Measurements from ENCODE around the gene MFSD12. TPM values are rescaled to one million over a fixed set of nuclear protein-coding genes. Genes with fewer than 3 reads are reported as not detected.
A peak's percentile ranks its signal among the peaks of the same experiment; 100 is the strongest.

MFSD12 gene
- total and polyA plus RNA-seq, 2 of the 8 experiments (the other 6 are each of a cell fraction or from before 2014, with no cell fraction given) = 59.6 to 71.3 TPM

GRCh38 chr19:3575949-3576673 is 18.7 kb upstream of the MFSD12 start:
- H3K14ac ChIP-seq (ENCODE audit: insufficient read length) = no peak overlapping the region
- H2BK12ac ChIP-seq (ENCODE audit: low read depth, low read length) = no peak overlapping the region; the same call in 1 of the 2 replicates
- peaks cover 21% of the 10 kb centered on the region; the same call in 1 of the 2 replicates for H3K23me2 ChIP-seq (ENCODE audit: low read depth, low read length)
- no peak overlapping the region for H3K4ac ChIP-seq (replicated peaks; ENCODE audit: insufficient read length, low read depth, low read length)
- DNase-seq (ENCODE audit: low read depth in 1 of 2, low spot score in 2 of 2) (no peak), FAIRE-seq (no peak)
- peak overlapping the region; percentile 85 for H4K5ac ChIP-seq (ENCODE audit: insufficient read length, low read depth, low read length)
- no peak overlapping the region for H2AK5ac ChIP-seq (ENCODE audit: low read depth, low read length)
- no peak overlapping the region; the same call in 1 of the 2 replicates for H2BK15ac ChIP-seq (ENCODE audit: low read length)
- peak overlapping the region; percentile 84 to 87 for H3K4me2 ChIP-seq (ENCODE audit: insufficient read depth in 1 of 2, low read depth in 2 of 2, low read length in 2 of 2)
- H2BK5ac ChIP-seq (ENCODE audit: low read depth, low read length) = 0 out of 2 replicates have a peak overlapping the region, but pooled peaks have one; percentile 45
- no peak overlapping the region for H2BK120ac ChIP-seq (replicated peaks; ENCODE audit: low read depth, low read length)
- peak overlapping the region; percentile 79; the same call in 1 of the 2 replicates for H2AFZ ChIP-seq (ENCODE audit: low read length)
- peak overlapping the region; percentile 77 for H3K56ac ChIP-seq (replicated peaks; ENCODE audit: insufficient read length, low read depth, low read length)
- H3K9me3 ChIP-seq (ENCODE audit: insufficient read depth in 2 of 2, low read depth in 1 of 2, low read length in 1 of 2) = no peaks in the 10 kb centered on the region
- H3K79me1 ChIP-seq (ENCODE audit: low read depth, low read length) = no peaks in the 10 kb centered on the region
- no peak overlapping the region for H2BK20ac ChIP-seq (ENCODE audit: low read length)
- POLR2A ChIA-PET (ENCODE audit: partially characterized antibody) = interaction anchor here (0.7 to 1.0 kb wide), 3 partner anchors 11 to 36 kb away, joined by 3 to 7 read pairs (median 3); no protein-coding TSS in a partner anchor
- peak overlapping the region; percentile 73 for H4K91ac ChIP-seq (replicated peaks; ENCODE audit: insufficient read length, low read length)
- 67% methylated on average over 20 of the region's 29 CpGs; no CpG with 5 or more reads in 1 of the 2 experiments for WGBS, 2 experiments (ENCODE audit: extremely low coverage in 1 of 2, insufficient coverage in 1 of 2, insufficient read length in 1 of 2, insufficient replicate concordance in 2 of 2, low coverage in 1 of 2, low lambda C conversion rate in 2 of 2, missing lambda C conversion rate in 1 of 2)
- H3K27ac ChIP-seq (ENCODE audit: low read depth, low read length) = no peak overlapping the region
- peaks cover 3 to 8% of the 10 kb centered on the region in 2 experiments for H4K20me1 ChIP-seq (replicated peaks in 1 of 2; ENCODE audit: control insufficient read depth in 1 of 2, insufficient read depth in 2 of 2, low read length in 2 of 2)
- no peaks in the 10 kb centered on the region for H3K79me2 ChIP-seq (ENCODE audit: control insufficient read depth in 1 of 2, insufficient read depth in 2 of 2, low read length in 2 of 2)
- H3K27me3 ChIP-seq (replicated peaks in 1 of 4; ENCODE audit: control insufficient read depth in 3 of 4, extremely low read depth in 1 of 4, insufficient read depth in 3 of 4, low read length in 3 of 4) = peaks cover 0 to 5% (median 0%) of the 10 kb centered on the region in 4 experiments; a peak in 1 of 7 replicates
- peaks cover 3 to 17% (median 12%) of the 10 kb centered on the region in 4 experiments; a peak in 6 of 7 replicates for H3K4me1 ChIP-seq (replicated peaks in 1 of 4; ENCODE audit: control insufficient read depth in 3 of 4, insufficient read depth in 4 of 4, low read length in 3 of 4)
- CTCF ChIA-PET (ENCODE audit: partially characterized antibody) = interaction anchor here (0.7 to 6.6 kb wide), 17 partner anchors 9 to 204 kb away, joined by 3 to 51 read pairs (median 3); partner anchors contain the start of gene GIPC3
- H4K8ac ChIP-seq (ENCODE audit: extremely low read depth, insufficient read depth, low read length) = peak overlapping the region; percentile 75; the same call in 1 of the 2 replicates
- H3K23ac ChIP-seq (ENCODE audit: insufficient read length) = no peak overlapping the region
- H3K4me3 ChIP-seq (ENCODE audit: extremely low read depth in 1 of 4, insufficient read depth in 2 of 4, low read depth in 3 of 4, low read length in 4 of 4) = peak overlapping the region; percentile 38 to 65 (median 58)
- peak overlapping the region in 2 of 4 experiments; percentile 31 to 38; a peak in 4 of 7 replicates for H3K9ac ChIP-seq (replicated peaks in 1 of 4; ENCODE audit: extremely low read depth in 1 of 4, low read depth in 3 of 4, low read length in 3 of 4)
- no peaks in the 10 kb centered on the region for H3K36me3 ChIP-seq (ENCODE audit: control insufficient read depth in 2 of 4, insufficient read depth in 4 of 4, low read length in 3 of 4)
- H3K18ac ChIP-seq (ENCODE audit: extremely low read depth, low read length) = no peak overlapping the region
- TF ChIP-seq POLR2AphosphoS5 (IDR thresholded peaks at IDR 0.05; ENCODE audit: low read depth, low read length) (no peak), EGR1 (IDR thresholded peaks at IDR 0.05; ENCODE audit: borderline replicate concordance, low read depth, low read length) (no peak), CBX5 (IDR thresholded peaks at IDR 0.05; ENCODE audit: low read depth, low read length) (no peak), TBP (IDR thresholded peaks at IDR 0.05; ENCODE audit: low read depth, low read length) (no peak), MAFK (IDR thresholded peaks at IDR 0.05; ENCODE audit: low read depth, low read length) (no peak), ASH2L (IDR thresholded peaks at IDR 0.05; ENCODE audit: low read length) (no peak), SRF (IDR thresholded peaks at IDR 0.05; ENCODE audit: low read depth, low read length) (no peak), KDM1A (IDR thresholded peaks at IDR 0.05; ENCODE audit: borderline replicate concordance, low read length) (no peak), RNF2 (IDR thresholded peaks at IDR 0.05; ENCODE audit: borderline replicate concordance, low read depth, low read length, missing control alignments, poor library complexity, severe bottlenecking) (no peak), KDM4A (IDR thresholded peaks at IDR 0.05; ENCODE audit: low read depth, low read length, severe bottlenecking) (no peak)

Data from H1 (cell line).